IPS DF 6.9 (cell line): ENCODE results near the gene ME3.

ENCODE experiments used
- DNase-seq: peaks from one replicate; pipeline ENCODE4 v3.0.0-alpha.2; 2013; ENCODE audit warnings: low read depth, low spot score
- H3K27ac ChIP-seq: one replicate; pipeline ENCODE4 v1.5.1; 2013; ENCODE audit warnings: low read length, control low read depth
- H3K27me3 ChIP-seq: 2 replicates; pipeline ENCODE4 v1.6.1; 2013; ENCODE audit warnings: mild to moderate bottlenecking, low read length; ENCODE audit not compliant: control insufficient read depth, insufficient read depth
- H3K36me3 ChIP-seq: 2 replicates; pipeline ENCODE4 v1.6.1; 2013; ENCODE audit warnings: low read length; ENCODE audit not compliant: control insufficient read depth, insufficient read depth
- H3K4me1 ChIP-seq: 2 replicates; pipeline ENCODE4 v1.6.1; 2013; ENCODE audit warnings: low read length; ENCODE audit not compliant: control insufficient read depth, insufficient read depth
- H3K4me3 ChIP-seq: 2 replicates; pipeline ENCODE4 v1.5.1; 2013; ENCODE audit warnings: mild to moderate bottlenecking, low read length
- H3K9me3 ChIP-seq: 2 replicates; pipeline ENCODE4 v1.6.1; 2013; ENCODE audit warnings: low read length, inconsistent platforms; ENCODE audit not compliant: control insufficient read depth, insufficient read depth
- WGBS: extraction: QIAGEN DNeasy Blood & Tissue Kit; methylation state at CpG from one replicate; pipeline ENCODE4 v1.1.7; 2013; ENCODE audit warnings: mixed read lengths, missing lambda C conversion rate; ENCODE audit not compliant: insufficient read length, insufficient coverage; 5-methylcytosine and 5-hydroxymethylcytosine counted together

Gene ME3

GRCh38 chr11:86576946-86577624 lies 95.3 kb downstream of the ME3 start:
- no peak overlapping the region for H3K27ac ChIP-seq
- no peaks in the 10 kb centered on the region for H3K36me3 ChIP-seq
- no peaks in the 10 kb centered on the region for H3K4me1 ChIP-seq
- peaks cover 2% of the 10 kb centered on the region; the same call in 1 of the 2 replicates for H3K27me3 ChIP-seq
- H3K4me3 ChIP-seq, result no peak overlapping the region
- no peaks in the 10 kb centered on the region for H3K9me3 ChIP-seq
- no peak for DNase-seq
- WGBS, result no CpG with 5 or more reads among the region's 1 CpG

- Histone ChIP-seq H3K4me3 (no peak overlapping the region), H3K27me3 (peaks cover 2% of the 10 kb centered on the region; the same call in 1 of the 2 replicates), H3K4me1 (no peaks in the 10 kb centered on the region), H3K27ac (no peak overlapping the region), H3K36me3 (no peaks in the 10 kb centered on the region), H3K9me3 (no peaks in the 10 kb centered on the region)
- no CpG with 5 or more reads among the region's 2 CpGs for WGBS
- no peak for DNase-seq
Observed at GRCh38 chr11:86575927-86576326, 96.5 kb downstream of the ME3 start.

GRCh38 chr11:86575208-86575855 lies 97.1 kb downstream of the ME3 start:
- no CpG with 5 or more reads among the region's 7 CpGs for WGBS
- no peaks in the 10 kb centered on the region for H3K4me1 ChIP-seq
- H3K36me3 ChIP-seq, result no peaks in the 10 kb centered on the region
- no peak for DNase-seq
- peaks cover 2% of the 10 kb centered on the region; the same call in 1 of the 2 replicates for H3K27me3 ChIP-seq
- H3K27ac ChIP-seq, result no peak overlapping the region
- no peak overlapping the region for H3K4me3 ChIP-seq
- no peaks in the 10 kb centered on the region for H3K9me3 ChIP-seq

- no peak overlapping the region for H3K27ac ChIP-seq
- H3K4me1 ChIP-seq, result no peaks in the 10 kb centered on the region
- no peak overlapping the region for H3K4me3 ChIP-seq
- DNase-seq, result no peak
- no peaks in the 10 kb centered on the region for H3K9me3 ChIP-seq
- no CpG with 5 or more reads among the region's 5 CpGs for WGBS
- peaks cover 2% of the 10 kb centered on the region; the same call in 1 of the 2 replicates for H3K27me3 ChIP-seq
- H3K36me3 ChIP-seq, result no peaks in the 10 kb centered on the region
Observed at GRCh38 chr11:86574493-86575207, 97.8 kb downstream of the ME3 start.

DNA sequence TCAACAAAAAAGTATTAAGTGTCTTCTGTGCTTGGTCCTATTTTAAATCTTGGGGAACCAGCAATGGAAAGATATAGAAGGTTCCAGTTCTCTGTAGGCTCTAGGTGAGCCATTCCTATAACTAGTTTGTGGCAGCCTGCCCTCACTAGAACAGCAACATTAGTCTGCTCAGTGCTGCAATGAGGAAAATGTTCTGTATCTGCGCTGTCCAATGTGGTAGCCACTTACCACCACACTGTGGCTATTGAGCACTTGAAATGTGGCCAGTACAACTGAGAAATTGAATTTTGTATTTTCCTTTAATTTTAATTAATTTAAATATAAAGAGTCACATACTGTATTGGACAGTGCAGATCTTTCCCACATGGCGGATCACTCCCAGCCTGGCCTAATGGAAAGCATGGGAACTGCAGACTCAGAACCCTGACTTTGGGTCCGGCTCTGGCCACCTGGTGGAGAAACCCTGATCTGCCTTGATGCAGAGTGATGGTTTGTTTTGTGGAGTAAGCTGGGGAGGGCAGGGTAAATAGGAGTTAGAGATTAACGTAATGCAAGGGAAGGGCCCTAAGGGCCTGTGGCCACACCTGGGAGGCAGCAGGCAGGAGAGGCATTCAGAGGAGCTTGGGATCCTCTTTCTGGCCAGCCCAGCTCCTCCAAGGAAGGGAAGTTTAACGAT lies 101.0 kb downstream of the ME3 start:
- no peak overlapping the region for H3K4me3 ChIP-seq
- peak; percentile 82 for DNase-seq
- no peak overlapping the region for H3K27ac ChIP-seq
- H3K9me3 ChIP-seq, result no peaks in the 10 kb centered on the region
- H3K27me3 ChIP-seq, result peaks cover 2% of the 10 kb centered on the region; the same call in 1 of the 2 replicates
- WGBS, result no CpG with 5 or more reads among the region's 5 CpGs
- no peaks in the 10 kb centered on the region for H3K36me3 ChIP-seq
- no peaks in the 10 kb centered on the region for H3K4me1 ChIP-seq

GRCh38 chr11:86570451-86570850 lies 102.0 kb downstream of the ME3 start:
- no peak overlapping the region for H3K27ac ChIP-seq
- H3K27me3 ChIP-seq, result no peaks in the 10 kb centered on the region
- no peaks in the 10 kb centered on the region for H3K9me3 ChIP-seq
- no peak for DNase-seq
- H3K4me3 ChIP-seq, result no peak overlapping the region
- no peaks in the 10 kb centered on the region for H3K36me3 ChIP-seq
- no CpG with 5 or more reads among the region's 3 CpGs for WGBS
- H3K4me1 ChIP-seq, result no peaks in the 10 kb centered on the region

DNA sequence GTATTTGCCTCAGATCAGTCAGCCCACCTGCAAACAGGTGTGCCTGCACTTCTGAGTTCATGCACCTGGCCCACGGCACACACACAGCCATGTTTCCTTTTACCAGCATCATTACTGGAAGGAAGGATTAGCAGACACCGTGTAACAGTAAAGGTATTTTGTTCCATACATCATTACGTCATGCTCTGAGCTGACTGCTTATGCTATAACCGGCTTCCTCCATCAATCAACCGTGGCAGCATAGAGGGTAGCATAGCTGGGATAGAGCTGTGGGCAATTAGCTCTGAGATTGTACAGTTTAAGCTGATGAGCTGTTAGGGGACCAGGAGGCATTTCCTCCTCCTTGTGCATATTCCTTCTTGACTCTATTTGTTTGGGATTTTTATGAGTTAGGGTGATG lies 102.4 kb downstream of the ME3 start:
- Histone ChIP-seq H3K27ac (no peak overlapping the region), H3K9me3 (no peaks in the 10 kb centered on the region), H3K4me1 (no peaks in the 10 kb centered on the region), H3K27me3 (no peaks in the 10 kb centered on the region), H3K4me3 (no peak overlapping the region), H3K36me3 (no peaks in the 10 kb centered on the region)
- WGBS, result no CpG with 5 or more reads among the region's 5 CpGs
- no peak for DNase-seq

DNA sequence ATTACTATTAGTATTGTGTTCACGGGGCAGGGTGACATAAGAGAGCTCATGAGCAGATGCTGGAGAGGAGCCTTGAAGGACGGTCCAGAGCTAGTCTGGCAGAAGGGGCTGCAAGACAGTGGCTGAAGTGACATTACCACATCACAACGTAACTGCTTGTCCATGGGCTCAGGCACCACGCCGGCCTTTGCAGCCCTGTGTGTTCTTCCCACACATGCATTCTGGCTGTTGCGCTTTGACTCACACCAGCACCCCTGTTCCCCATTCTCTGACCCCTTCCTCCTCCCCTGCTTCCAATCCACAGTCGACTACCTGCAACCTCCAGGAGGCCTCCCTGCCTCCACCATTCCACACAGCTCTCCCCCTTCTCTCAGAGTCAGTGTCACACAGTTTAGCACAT lies 103.3 kb downstream of the ME3 start:
- no peak for DNase-seq
- Histone ChIP-seq H3K4me3 (no peak overlapping the region), H3K27ac (no peak overlapping the region), H3K36me3 (no peaks in the 10 kb centered on the region), H3K27me3 (no peaks in the 10 kb centered on the region), H3K9me3 (no peaks in the 10 kb centered on the region), H3K4me1 (no peaks in the 10 kb centered on the region)
- WGBS, result no CpG with 5 or more reads among the region's 7 CpGs

- no peaks in the 10 kb centered on the region for H3K27me3 ChIP-seq
- no peak overlapping the region for H3K27ac ChIP-seq
- whole genome bisulfite sequencing, result no CpG with 5 or more reads among the region's 2 CpGs
- no peaks in the 10 kb centered on the region for H3K36me3 ChIP-seq
- H3K4me1 ChIP-seq, result no peaks in the 10 kb centered on the region
- H3K9me3 ChIP-seq, result no peaks in the 10 kb centered on the region
- no peak overlapping the region for H3K4me3 ChIP-seq
- no peak for DNase-seq
Observed at GRCh38 chr11:86565801-86566312, 106.6 kb downstream of the ME3 start.

- Histone ChIP-seq H3K36me3 (no peaks in the 10 kb centered on the region), H3K4me1 (no peaks in the 10 kb centered on the region), H3K9me3 (no peaks in the 10 kb centered on the region), H3K27me3 (no peaks in the 10 kb centered on the region), H3K4me3 (no peak overlapping the region), H3K27ac (no peak overlapping the region)
- no CpG with 5 or more reads among the region's 1 CpG for WGBS
- no peak for DNase-seq
Observed at GRCh38 chr11:86565388-86565787, 107.0 kb downstream of the ME3 start.
